AG20443 (cell line): ENCODE measurements around the gene ETFDH.
"Not testable (repeated sequence)": the region's sequence is repeated elsewhere in the genome, so short reads cannot be mapped to it uniquely, and the experiment has no call there.

Experiments used
- DNase-seq: peaks from one replicate; pipeline ENCODE4 v3.0.0; 2012; ENCODE audit warnings: low spot score, mixed read lengths

ETFDH gene

DNA sequence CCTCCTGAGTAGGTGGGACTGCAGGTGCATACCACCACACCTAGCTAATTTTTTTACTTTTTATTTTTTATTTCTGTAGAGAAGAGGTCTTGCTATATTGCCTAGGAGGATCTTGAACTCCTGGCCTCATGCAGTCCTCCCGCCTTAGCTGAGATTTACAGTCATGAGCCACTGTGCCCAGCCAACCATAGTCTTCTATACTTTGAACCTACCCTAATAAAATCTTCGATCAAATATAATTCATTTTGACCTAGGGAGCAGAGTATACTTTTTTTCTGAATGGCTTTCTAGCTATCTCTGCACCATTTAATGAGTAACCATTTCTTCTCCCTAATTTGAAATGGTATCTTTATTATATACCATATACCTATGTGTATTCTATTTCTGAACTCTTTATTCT is 6.7 kb downstream of the ETFDH start:
- no peak for DNase-seq

DNA sequence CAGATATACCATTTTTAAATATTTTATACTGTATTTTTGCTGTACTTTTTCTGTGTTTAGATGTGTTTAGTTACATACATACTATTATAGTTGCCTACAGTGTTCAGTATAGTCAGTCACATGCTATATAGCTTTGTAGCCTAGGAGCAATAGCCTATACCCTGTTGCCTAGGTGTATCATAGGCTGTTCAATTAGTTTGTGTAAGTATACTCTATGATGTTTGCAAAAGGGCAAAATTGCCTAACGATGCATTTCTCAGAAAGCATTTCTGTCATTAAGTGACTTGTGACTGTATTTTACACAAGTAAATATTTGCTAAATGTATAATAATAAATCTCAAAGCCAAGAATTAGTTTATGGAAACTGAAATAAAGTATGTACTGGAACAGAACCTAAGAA is 9.5 kb downstream of the ETFDH start:
- no peak for DNase-seq

DNA sequence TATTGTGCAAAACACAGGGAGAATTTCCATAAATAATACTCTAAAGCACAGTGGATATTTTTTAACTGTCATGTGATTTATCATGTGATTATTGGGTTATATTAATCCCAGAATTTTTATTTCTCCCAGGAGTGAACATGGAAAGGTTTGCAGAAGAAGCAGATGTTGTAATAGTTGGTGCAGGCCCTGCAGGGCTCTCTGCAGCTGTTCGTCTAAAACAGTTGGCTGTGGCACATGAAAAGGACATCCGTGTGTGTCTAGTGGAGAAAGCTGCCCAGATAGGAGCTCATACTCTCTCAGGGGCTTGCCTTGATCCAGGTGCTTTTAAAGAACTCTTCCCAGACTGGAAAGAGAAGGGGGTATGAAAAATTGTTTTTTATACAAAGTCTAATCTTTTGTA is 10.0 kb downstream of the ETFDH start:
- DNase-seq, result no peak

DNA sequence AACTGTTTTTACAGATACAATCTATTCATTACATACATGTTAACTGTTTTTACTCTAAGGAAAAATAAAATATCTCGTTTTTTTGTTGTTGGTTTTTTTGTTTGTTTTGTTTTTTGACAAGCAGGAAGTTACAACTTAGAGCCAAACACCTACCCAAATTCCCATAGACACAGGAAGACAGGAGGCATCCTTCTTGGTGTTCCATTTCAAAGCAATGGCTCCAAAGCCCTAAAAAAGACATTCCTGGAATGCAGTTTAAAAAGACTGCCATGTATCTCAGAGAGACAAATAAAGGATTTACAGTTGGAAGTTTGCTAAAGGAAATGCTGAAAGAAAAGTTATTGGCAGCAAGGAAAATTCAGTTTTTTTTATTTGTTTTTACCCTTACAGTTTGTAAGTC is 16.7 kb downstream of the ETFDH start:
- no peak for DNase-seq

DNA sequence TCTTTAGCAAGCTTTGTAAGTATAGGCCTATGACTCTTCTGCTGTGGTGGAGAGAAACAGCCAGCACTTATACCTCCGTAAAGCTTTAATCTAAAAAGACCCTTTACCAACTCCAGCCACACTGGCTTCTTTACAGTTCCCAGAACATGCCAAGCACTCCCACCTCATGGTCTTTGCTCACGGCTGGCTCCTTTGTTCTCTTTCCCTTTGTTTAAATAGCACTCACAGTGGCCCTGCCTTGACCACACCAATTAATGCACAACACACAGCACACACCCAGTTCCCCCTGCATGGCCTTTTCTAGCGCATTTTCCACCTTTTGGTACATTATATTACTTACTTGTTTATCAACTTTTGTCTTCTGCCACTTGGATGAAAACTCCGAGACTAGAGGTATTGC is 32.2 kb downstream of the ETFDH start:
- DNase-seq, result no peak

DNA sequence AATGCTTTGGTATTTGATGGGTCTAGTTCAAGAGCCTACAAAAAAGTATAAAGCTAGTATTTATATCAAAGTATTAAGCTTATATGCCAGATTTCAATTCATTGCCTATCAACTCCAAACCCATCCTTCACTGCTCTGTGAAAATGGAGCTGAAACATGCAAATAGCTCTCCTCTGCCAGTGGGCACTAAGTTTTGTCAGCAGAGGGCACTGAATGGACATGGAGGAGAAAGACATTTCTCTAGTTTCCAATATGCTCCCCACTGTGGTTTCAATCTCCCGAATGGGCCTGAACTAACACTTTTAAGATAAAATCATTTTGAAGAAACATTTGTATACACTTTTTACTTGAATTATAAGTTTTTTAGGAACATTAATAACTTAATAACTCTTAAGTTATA is 38.7 kb downstream of the ETFDH start:
- peak; percentile 20 for DNase-seq

DNA sequence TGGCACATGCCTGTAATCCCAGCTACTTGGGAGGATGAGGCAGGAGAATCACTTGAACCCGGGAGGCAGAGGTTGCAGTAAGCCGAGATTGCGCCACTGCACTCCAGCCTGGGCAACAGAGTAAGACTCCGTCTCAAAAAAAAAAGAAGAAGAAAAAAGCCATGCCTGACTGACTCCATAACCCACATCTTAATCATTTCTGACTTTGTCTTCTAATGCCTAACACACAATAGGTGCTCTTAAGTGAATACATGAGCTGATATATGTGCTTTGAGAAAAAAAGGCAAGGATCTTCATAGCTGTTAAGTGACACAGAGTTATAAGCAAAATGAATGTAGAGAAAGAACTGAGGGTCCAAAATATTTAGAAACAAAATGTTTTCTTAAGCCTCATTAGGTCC is 40.5 kb downstream of the ETFDH start:
- DNase-seq, result not testable (repeated sequence)

DNA sequence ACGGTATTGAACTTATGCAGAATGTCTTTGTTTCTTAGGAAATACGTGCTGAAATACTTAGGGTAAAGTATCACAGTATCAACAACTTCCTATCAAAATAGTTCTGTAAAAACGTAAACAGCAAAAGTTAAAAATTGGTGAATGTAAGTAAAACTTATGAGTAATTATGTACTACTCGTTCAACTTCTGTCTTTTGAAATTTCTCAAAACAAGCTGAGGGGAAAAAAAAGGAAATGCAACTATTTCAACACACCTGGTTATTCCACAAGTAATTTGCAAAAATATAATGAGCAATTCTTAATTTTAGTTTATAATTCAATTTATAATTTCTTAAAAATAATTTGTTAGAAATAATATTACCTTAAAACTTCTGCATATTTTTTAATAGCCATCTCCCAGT is 42.8 kb downstream of the ETFDH start:
- no peak for DNase-seq

DNA sequence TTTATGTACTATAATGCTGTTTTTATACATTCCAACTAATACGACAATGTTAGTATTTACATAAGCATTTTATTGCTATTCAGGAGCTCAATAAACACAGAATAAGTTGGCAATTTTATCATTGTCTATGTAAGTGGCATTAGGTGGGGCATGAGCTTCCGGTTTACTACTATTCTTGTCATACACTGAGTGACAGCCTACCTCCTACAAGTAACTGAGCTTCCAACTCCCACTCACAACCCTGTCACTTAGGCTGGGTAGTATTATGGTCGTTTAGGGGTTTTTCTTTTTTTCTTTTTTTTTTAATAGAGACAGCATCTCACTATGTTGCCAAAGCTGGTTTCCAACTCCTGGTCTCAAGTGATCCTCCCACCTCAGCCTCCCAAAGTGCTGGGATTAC is 43.7 kb downstream of the ETFDH start:
- DNase-seq, result no peak

DNA sequence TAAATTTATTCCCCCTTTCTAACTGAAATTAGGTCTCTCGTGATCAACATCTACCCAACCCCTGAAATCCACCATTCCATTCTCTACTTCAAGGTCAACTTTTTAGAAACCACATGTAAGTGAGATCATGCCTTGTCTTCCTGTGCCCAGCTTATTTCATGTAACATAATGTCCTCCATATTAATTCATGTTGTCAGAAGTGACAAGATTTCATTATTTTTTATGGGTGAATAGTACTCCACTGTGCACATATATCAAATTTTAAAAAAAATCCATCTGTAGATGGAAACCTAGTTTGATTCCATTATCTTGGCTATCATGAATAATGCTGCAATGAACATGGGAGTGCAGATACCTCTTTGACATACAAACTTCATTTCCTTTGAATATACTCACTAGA is 49.6 kb downstream of the ETFDH start:
- DNase-seq, result no peak

DNA sequence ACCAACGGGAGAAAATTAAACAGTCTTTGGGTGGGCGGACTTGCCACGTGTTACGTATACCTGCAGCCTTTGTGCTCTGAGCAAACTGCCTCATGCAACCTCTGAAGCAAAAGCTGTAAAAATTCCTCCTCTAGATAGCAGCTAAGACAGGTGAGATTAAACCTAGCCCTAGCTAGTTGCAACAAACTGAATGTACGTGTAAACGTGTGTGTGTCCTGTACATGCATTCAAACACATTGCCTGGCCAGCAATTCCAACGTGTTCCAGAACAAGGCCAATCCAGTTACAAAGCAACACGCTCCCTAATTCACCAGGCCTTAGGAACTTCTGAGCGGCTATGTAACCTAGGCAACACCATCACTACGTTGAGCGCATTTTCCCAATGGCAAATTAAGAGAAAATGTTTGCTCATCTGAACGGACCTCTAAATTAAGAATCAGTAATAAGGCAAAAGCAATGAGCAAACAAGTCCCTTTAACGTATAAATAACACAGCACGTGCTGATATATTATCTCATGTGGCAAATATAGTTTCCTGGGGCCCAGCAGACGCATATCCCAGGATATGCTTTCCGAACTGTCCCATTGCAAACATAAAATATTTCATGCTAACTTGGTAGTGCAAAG is 50.3 kb downstream of the ETFDH start:
- DNase-seq, result peak; percentile 63

DNA sequence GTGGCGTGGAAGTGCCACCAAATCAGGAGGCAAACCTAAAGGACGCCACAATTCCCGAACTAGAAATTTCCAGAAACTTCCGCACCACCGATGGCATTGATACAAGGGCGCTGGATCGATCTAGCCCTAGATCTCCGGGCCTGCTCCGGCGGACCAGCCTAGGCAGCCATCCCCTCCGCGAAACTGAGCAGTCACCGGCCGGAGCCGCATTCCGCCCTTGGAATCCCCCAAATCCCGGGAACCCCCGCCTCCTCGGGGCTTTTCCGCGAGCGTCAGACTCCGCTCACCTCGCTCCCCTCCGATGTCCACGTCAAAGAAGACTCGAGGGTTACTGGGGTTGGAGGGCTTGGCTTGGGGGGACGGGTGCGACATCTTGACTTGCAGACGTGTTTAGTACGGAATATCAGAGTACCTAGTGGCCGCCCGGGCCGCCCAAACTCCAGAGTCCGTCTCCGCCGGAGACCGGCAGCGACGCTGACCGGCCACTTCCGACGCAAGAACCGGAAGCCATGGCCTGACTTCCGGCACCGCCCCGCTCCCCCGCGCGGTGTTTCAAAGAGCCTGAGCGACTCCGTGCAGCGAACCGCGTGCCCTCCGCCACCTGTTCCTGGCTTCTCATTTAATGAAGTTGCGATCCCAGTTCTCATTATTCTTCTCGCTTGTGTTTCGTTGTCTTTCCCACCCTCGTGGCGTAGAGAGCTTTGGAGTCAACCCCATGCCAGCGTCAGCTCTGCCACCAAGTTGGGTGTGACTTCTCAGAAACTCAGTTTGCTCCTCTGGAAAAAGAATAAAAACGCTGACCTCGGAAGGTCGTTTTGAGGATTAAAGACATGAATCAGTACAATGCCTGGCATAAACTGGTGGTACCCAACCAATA is 51.1 kb downstream of the ETFDH start, which contains the start of gene PPID:
PPID (minus strand) TSS at position 480 of the 877 bp plus-strand sequence; CDS start at position 372, 108 bp downstream.
- DNase-seq, result peak; percentile 94

DNA sequence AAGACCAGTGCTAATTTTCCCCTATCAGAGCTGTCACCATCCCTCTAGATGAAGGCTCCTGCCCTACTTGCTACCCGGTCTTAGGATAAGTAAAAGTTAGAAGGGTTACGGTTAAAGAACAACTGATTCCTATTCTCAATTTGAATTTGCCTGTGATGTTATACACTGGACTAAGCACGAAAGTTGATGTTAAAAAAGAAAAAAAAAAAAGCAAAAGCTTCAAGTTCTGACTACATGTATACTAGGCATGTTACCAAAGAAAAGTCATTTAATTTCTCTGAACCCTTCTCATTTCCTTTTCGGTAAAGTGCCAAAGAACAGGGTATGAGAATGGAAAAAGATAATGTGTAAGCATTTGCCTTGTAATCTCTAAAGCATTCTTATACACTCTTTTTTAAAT is 52.5 kb downstream of the ETFDH start:
- no peak for DNase-seq

DNA sequence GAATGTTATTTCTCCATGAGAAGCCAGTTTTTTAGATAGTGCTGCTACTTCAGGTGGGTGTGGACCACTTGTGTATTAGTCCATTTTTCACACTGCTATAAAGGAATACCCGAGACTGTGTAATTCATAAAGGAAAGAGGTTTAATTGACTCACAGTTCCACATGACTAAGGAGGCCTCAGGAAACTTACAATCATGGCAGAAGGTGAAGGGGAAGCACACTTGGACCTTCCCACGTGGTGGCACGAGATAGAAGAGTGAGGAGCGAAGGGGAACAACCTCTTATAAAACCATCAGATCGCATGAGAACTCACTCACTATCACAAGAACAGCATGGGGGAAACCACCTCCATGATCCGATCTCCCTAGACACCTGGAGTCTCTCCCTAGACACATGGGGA is 54.5 kb downstream of the ETFDH start:
- no peak for DNase-seq

DNA sequence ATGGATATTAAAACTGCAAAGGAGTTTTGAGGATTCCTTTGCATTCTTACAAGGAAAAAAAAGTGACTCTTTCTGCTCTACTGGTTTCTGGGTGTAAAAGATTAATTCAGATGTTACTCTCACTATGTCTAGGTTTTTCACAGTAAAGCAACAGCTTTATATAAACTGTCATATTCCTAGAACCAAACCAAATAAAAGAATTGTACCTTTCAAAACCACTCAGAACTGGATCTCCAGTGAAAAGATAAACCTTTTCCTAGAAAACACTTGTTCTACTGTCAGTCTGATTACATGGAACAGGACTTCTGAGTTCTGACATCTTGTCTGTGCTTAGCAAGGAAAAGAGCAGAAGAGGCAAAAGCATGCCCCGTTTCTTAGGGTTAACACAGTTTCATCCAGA is 56.1 kb downstream of the ETFDH start:
- no peak for DNase-seq

DNA sequence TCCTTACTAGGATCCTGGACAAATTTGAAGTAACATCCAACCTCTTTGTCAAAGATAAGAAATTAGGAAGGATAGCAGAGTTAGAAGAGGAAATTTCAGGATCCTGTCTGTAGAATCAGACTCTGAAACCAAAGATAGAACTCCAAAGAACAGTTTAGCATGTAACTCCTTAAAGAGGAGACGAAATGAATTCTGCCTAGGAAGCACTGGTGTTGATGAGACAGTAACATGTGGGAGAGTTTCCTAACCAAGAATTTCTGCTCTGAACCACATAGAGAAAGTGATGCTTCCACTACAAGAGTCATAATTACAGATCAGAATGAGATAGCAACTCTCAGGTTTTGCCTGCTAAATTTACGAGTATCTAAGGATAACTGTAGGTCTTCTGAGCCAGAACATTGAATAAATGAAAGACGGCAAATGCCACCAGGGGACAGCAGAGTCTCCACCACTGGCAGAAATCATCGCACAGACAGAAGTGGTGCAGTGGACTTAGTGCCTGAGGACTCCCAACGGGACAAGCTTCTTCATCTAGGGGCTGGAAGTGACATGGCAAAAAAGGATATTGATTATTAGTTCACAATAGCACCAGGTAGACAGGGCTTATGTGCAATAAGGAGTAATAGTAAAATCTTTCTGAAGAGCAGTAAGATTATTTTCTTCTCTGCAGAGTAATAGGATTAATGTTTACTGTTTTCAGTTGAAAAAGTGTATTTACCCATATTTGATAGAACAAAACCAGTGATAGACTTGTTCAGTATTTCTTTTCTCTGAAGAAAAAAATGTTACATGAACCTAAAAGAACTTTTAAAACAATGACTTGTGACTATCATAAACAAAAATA is 57.8 kb downstream of the ETFDH start:
- peak; percentile 81 for DNase-seq

DNA sequence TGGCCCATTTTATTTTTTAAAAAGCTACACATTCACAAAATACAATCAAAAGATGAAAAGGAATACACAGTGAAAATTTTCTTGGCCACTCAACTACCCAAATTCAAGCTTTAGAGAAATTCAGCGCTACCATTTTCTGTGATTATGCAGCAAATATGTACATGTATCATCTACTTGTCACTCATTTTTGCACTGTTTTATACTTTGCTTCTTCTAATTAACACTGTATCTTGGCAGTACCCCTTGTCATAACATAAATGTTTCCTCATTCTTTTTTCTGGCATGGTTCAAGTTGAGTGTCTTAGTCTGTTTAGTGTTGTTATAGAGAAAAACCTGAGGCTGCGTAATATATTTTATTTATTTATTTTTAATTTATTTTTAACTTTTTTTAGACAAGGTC is 66.8 kb downstream of the ETFDH start:
- DNase-seq, result no peak

DNA sequence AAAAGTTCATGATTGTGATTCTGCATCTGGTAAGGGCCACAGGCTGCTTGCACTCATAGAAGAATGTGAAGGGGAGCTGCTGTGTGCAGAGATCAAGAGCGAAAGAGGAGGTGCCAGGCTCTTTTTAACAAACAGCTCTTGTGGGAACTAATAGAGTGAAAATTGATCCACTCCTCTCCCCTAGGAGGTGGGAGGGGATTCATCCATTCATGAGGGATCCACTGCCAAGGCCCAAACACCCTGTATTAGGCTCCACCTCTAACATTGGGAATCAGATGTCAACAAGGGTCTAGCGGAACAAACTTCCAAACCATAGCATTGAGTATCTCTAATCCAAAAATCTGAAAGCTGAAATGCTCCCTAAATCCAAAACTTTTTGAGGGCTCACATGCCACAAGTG is 67.5 kb downstream of the ETFDH start:
- DNase-seq, result no peak

DNA sequence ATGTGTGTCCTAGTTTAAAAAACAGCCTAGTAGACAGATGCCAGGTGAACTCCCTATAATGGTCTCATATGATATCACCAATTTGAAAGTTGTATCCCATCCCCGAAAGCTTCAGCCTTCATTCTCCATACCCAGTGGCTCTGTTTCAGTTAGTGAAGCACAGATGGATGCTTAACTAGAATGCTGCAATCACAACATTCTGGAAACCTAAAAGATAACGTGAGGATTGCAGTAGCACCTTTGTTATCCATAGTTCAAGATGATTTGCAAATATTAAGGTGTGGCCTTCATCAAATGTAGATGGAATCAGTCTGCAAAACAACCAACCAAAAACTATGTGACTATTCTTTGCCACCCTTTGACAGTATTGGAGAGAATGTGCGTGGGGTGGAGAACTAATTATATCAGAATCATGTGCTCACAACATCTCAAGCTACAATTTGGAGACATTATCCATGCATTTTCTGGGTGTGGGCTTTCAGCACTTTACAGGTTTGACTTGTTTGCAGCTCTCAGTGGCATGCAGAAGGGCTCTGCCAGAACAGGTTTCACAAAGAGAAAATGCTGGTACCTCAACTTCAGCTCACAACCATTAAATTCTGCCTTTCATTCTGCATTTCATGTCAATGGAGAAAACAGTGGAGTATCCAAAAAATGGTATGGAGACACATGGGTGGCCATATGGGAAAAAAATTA is 69.4 kb downstream of the ETFDH start:
- DNase-seq, result no peak

DNA sequence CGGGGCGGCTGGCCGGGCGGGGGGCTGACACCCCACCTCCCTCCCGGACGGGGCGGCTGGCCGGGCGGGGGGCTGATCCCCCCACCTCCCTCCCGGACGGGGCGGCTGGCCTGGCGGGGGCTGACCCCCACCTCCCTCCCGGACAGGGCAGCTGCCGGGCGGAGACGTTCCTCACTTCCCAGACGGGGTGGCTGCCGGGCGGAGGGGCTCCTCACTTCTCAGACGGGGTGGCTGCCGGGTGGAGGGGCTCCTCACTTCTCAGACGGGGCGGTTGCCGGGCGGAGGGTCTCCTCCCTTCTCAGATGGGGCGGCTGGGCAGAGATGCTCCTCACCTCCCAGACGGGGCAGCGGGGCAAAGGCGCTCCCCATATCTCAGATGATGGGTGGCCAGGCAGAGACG is 74.4 kb downstream of the ETFDH start:
- DNase-seq, result not testable (repeated sequence)

DNA sequence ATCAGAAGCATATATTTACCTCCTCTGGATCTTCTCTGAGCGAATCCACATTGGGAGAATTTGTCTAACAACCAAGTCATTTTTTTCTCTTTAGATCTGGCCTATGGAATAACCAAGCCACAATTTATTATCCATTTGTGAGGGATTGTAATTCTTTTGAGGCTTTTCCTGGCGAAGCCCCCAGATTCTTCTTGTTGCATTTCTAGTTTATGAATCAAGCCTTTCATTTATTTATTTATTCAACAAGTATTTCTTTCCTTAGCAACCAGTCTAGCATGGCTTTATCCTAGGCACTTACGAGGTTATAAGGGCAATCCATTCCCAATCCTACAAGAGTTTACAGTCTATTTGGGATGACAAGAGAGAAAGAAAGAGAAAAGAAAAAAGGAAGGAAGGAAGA is 78.3 kb downstream of the ETFDH start:
- peak; percentile 76 for DNase-seq
